CD4-positive, alpha-beta T cell treated with Interleukin-15 for 1 hour (primary cell): ENCODE results near the gene PRKAG3.

ENCODE experiments used
- DNase-seq: peaks from one replicate; pipeline ENCODE4 v3.0.0-alpha.2; 2020

Gene PRKAG3

GRCh38 chr2:218831378-218831990, at the start of gene PRKAG3:
Gene PRKAG3 (minus strand): TSS chr2:218831803.
- no peak for DNase-seq

DNA sequence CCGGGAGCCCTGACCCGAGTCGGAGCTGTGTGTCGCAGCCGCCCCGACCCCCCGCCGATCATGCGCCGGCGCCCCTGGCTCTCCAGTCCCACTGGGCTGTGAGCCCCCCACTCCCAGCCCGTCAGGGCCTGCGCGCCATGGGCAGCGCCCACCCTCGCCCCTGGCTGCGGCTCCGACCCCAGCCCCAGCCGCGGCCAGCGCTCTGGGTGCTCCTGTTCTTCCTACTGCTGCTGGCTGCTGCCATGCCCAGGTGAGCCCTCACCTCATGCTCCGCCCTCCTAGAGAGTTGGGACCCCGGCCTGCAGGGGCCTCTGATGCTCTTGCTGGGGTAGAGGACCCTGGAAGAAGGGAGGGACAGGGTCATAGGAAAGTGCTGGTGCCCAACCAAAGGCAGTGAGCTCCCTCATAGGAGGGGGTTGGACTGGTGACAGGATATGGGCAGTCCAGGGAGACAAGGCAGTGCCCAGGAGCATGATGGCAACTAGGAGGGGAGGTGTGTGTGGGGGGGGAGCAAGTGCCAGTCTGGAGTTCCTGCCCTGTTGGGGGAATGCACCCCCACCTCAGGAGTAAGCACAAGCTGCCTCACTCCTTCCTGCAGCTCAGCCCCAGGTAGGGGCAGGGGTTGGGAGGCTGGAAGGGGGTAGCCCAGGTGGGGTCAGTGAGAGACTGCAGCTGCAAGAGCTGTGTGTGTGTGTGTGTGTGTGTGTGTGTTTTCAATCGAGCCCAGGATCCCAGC, 49.4 kb upstream of the PRKAG3 start:
- no peak for DNase-seq

DNA sequence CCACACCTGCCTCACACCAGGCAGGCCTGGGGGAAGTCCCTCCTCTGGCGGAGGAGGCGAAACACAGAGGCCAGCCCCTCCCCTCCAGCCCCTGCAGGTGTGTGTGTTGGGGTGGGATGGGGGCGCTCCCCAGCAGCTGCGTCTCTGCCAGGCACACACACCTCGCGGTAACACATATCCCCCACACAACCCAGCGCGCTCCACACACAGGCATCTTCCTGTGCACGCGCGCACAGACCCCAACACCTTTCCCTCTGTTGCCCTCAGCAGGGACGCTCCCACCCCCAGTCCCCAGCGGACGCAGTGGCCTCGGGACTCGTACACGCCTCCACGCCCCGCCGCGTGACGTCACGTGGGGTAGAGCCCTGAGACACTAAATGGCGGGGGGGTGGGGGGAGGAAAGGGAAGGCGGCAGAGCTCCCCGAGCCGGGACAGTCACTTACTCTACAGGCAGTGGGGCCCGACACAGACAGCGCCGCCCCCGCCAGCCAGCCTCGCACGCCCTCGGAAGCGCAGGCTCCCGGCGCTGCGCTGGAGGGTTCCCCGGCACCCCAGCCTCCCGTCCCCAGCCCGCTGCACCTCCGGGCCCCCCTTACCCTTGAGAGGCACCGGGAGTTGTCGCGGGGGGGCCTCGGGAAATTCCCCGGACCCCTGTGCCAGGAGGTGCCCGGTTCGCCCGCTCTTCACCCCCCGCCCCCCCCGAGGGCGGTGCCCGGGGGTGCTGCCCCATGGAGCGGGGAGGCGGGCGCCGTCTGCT, 48.7 kb upstream of the PRKAG3 start, which contains the start of gene WNT10A:
Gene WNT10A, plus strand, starts transcription at position 751 of the 757 bp plus-strand sequence. CDS start 144 bp downstream, outside the sequence.
- peak; percentile 91 for DNase-seq

DNA sequence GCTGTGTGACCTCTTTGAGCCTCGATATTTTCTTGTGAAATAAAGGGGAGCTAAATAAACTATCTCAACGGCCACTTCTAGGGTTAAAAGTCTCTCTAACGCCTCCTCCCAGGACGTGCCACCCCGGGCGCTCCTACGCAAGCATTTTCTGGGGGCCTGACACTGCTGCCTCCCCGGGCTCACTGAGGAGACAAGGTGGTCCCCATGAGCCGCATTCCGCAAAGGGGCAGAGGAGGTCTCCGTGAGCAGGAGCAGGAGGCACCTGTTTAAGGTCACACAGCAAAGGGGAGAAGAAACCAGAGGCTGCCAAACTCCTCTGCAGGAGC, 48.1 kb upstream of the PRKAG3 start:
- no peak for DNase-seq

- DNase-seq: no peak
Observed at GRCh38 chr2:218878926-218879761, 47.5 kb upstream of the PRKAG3 start.

DNA sequence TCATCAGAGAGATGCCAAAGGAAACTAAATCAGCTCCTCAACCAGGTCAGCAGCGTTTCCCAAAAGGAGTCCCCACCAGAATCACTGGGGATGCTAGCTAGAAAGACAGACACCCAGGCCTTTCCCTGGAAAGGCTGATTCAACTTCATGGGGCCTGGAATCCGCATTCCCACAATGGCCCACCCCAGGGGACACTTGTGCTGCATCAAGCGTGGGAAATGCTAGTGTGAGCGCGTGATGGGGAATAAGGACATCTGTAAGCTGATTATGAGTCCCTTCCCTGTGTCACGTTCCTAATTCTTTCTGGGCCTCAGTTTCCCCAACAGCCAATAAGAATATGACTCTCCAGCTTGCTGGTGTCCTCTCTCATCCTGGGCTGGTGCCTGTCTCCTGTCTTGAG, 46.9 kb upstream of the PRKAG3 start:
- no peak for DNase-seq

- DNase-seq: no peak
Observed at GRCh38 chr2:218877891-218878290, 46.3 kb upstream of the PRKAG3 start.

DNA sequence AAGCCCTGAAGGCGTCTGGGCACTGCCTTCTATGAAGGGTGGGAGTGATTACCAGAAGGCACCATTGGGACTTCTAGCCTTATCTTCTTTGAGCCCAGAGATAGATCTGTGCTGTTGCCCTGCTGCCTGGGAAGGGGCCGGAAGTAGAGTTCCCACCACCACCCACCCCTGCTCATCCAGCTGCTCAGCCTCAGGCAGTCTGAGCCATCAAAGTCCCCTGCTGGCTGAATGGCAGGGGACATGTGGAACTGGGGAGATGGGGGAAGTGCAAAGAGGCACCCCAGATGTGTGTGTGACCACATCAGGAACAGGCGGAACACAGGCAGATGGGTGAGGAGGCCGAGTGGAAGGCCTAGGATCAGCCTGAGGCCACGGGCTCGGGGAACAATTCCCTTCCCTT, 45.7 kb upstream of the PRKAG3 start:
- DNase-seq: no peak

DNA sequence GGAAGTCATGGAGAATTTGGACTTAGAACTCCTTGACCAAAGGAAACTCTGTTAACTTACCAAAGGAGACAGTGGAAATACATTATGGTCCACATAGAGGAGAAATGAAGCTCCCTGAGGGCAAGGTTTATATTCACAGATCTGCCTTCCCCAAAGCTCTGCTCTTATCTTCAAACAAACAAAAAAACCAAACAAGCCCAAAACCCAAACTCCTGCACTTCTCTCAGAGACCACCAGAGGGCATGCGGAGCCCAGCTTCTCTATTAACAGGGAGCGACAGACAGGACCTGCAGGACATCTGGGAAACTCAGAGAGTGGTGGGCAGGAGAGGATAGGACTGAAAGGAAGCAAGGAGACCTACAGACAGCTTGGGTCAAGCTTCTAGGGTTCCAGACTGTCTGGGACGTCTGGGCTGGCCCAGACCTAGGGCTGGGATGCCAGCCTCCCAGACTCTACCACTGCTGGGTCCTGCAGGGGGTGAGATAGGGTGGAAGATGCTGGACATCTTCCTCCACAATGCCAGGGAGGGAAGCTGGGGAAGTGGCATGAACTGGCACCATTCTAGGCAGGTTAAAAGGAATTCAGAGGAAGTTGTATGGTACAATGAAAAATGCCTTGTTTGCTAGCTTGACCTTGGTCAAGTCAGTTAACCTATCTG, 45.1 kb upstream of the PRKAG3 start:
- peak; percentile 71 for DNase-seq

GRCh38 chr2:218875692-218876246, 44.2 kb upstream of the PRKAG3 start:
- DNase-seq: no peak

DNA sequence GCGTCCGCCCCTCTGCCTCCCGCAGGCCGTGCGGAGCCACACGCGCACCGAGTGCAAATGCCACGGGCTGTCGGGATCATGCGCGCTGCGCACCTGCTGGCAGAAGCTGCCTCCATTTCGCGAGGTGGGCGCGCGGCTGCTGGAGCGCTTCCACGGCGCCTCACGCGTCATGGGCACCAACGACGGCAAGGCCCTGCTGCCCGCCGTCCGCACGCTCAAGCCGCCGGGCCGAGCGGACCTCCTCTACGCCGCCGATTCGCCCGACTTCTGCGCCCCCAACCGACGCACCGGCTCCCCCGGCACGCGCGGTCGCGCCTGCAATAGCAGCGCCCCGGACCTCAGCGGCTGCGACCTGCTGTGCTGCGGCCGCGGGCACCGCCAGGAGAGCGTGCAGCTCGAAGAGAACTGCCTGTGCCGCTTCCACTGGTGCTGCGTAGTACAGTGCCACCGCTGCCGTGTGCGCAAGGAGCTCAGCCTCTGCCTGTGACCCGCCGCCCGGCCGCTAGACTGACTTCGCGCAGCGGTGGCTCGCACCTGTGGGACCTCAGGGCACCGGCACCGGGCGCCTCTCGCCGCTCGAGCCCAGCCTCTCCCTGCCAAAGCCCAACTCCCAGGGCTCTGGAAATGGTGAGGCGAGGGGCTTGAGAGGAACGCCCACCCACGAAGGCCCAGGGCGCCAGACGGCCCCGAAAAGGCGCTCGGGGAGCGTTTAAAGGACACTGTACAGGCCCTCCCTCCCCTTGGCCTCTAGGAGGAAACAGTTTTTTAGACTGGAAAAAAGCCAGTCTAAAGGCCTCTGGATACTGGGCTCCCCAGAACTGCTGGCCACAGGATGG, 42.0 kb upstream of the PRKAG3 start:
- no peak for DNase-seq

DNA sequence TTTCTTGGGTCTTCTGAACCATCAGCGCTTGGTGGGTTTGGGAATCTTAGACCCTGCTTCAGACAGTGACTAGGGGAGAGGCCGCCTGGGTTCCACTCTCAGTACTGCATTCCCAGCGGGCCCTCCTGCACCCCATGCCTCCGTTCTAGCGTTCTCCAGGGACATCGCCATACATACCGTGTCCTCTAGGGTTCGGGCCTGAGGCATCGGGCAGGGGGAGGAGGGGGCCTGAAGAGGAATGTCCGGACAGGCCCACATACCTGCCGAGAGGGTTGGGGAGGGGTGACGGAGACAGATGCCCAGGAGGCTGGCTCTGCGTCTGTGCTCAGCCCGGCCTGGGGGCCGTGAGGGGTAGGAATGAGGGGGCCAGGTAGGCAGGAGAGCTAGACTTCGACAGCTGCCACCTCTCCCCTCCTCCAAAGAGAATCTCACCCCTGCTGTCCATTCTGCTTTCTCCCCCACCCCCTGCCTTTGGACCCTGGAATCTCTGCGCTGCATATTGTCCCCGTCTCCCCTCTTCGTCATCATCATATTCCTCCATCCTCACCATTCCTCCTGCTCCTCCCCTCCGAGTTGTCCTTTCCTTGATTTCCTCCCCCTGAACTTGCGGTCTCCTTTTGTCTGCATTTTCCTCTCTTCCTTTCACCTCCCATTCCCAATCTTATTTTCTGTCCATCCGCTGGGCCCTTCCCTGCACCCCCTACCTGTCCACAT, 41.2 kb upstream of the PRKAG3 start:
- no peak for DNase-seq

GRCh38 chr2:218871345-218872302, 40.0 kb upstream of the PRKAG3 start:
- DNase-seq: no peak

DNA sequence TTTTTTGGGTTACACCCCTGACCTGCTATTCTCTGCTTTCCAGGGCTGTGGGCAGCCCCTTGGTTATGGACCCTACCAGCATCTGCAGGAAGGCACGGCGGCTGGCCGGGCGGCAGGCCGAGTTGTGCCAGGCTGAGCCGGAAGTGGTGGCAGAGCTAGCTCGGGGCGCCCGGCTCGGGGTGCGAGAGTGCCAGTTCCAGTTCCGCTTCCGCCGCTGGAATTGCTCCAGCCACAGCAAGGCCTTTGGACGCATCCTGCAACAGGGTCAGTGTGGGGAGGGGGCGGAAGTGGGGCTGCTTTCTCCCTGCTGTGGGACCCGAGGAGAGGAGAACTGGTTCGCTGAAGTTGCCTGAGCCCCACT, 39.4 kb upstream of the PRKAG3 start:
- DNase-seq: no peak

GRCh38 chr2:218869064-218869463, 37.5 kb upstream of the PRKAG3 start:
- DNase-seq: no peak

DNA sequence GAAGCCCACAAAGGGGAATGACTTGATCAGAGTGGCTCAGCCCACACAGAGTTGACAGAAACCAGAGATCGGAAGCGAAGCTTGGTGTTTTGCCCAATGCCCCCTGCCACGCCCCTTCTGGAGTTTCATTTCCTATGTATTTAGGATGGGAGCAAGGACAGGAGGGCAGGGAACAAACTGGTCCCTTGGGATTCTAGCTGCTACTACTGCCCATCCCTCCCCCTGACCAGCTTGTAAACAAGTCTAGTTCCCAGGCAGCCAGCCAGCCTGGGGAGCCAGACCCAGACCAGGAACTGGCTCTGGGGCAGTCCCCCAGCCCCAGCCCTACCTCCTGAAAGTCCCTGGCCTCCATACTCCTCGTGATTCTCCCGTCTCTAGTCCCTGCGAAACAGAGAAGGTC, 36.3 kb upstream of the PRKAG3 start:
- no peak for DNase-seq

- DNase-seq: no peak
Observed at GRCh38 chr2:218865999-218866398, 34.4 kb upstream of the PRKAG3 start.

DNA sequence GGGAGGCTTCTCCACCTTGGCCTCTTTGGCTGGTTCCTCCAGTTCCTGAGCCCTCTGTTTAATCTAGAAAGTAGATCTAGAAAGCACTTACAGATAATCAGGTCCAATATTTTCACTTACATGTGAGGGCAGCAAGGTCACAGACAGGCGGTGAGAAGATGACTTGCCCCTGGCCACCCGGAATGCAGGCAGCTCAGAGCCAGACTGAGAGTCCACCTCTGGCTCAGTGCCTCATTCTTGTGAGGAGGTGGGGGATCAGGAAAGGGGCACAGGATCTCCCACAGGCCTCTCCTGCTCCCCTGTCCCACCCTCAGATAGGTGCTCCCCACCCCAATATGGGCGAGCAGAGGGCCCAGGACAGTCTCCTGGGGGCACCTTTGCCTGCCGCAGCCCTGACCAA, 33.8 kb upstream of the PRKAG3 start:
- no peak for DNase-seq

DNA sequence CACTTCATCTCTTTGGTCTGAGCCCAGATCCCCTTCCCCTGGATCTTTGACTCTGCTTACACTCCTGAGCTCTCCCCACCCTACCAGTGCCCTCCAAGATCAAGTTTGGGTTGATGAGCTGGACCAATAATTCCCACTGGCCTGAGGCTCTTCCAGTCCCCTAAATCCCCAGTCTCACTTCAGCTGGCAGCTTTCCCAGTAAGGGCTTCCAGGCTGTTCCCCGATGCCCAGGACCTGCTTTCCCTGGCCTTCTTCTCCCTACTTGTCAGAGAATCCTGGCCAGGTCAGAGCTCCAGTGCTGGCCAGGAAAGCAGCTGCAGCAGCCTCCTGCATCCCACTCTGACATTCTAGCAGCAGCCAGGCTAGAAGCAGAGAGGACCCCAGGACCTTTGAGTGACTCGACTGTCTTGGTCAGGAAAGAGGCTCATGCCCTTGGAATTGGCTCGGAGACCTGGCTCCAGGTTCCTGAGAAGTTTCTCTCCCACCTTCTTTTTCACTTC, 31.5 kb upstream of the PRKAG3 start:
- DNase-seq: no peak
